ENCODE results near the gene ACER3.

GRCh38 chr11:76999597-76999996 is 138.9 kb downstream of the ACER3 start:
- TF ChIP-seq BACH2 (CRISPR knock-in tag; IDR thresholded peaks at IDR 0.05; ENCODE audit: borderline replicate concordance) (no peak), PATZ1 (CRISPR knock-in tag; IDR thresholded peaks at IDR 0.05; ENCODE audit: borderline replicate concordance) (no peak), TSHZ2 (CRISPR knock-in tag; IDR thresholded peaks at IDR 0.05) (no peak)

Measured in SK-N-SH treated with all-trans-retinoic acid at 6 μM for 48 hours (cell line).